HL-60/S4 treated with phorbol 12-myristate 13-acetate at 8.2 ng/mL for 4 days and 3 days (cell line): Measurements from ENCODE around the gene CHI3L2.

ENCODE experiments used
- in situ Hi-C: fragments of 300-500 bp; cut with MboI; formaldehyde crosslinking; loops from 2 replicates; pipeline ENCODE4 v1.15.0; 2022; ENCODE audit warnings: low sequenced_read_pairs

Gene CHI3L2

GRCh38 chr1:111219557-111220286 lies 7.8 kb upstream of the CHI3L2 start:
- in situ Hi-C loops: loop anchor here (10.0 kb wide), 1 partner anchor 555 kb away; no protein-coding TSS in a partner anchor

- in situ Hi-C loops: loop anchor here (10.0 kb wide), 1 partner anchor 554 kb away; no protein-coding TSS in a partner anchor
These were observed 7.1 kb upstream of the CHI3L2 start for GRCh38 chr1:111220302-111220890.

GRCh38 chr1:111221276-111221632 lies 6.3 kb upstream of the CHI3L2 start:
- in situ Hi-C loops: loop anchor here (10.0 kb wide), 1 partner anchor 554 kb away; no protein-coding TSS in a partner anchor

- in situ Hi-C loops: loop anchor here (10.0 kb wide), 1 partner anchor 553 kb away; no protein-coding TSS in a partner anchor
These were observed 5.8 kb upstream of the CHI3L2 start for GRCh38 chr1:111221633-111222291.

GRCh38 chr1:111222308-111223125 lies 5.0 kb upstream of the CHI3L2 start:
- in situ Hi-C loops: loop anchor here (10.0 kb wide), 1 partner anchor 552 kb away; no protein-coding TSS in a partner anchor

GRCh38 chr1:111223126-111223685 lies 4.3 kb upstream of the CHI3L2 start:
- in situ Hi-C loops: loop anchor here (10.0 kb wide), 1 partner anchor 552 kb away; no protein-coding TSS in a partner anchor

- in situ Hi-C loops: loop anchor here (10.0 to 25.0 kb wide), 2 partner anchors 162 to 550 kb away; no protein-coding TSS in a partner anchor
These were observed 2.4 kb upstream of the CHI3L2 start for GRCh38 chr1:111225091-111225490.

GRCh38 chr1:111225717-111226400 lies 1.7 kb upstream of the CHI3L2 start:
- in situ Hi-C loops: loop anchor here (10.0 to 25.0 kb wide), 2 partner anchors 161 to 549 kb away; no protein-coding TSS in a partner anchor

GRCh38 chr1:111227851-111228747 lies 586 bp downstream of the CHI3L2 start:
- in situ Hi-C loops: loop anchor here (10.0 to 25.0 kb wide), 2 partner anchors 159 to 547 kb away; no protein-coding TSS in a partner anchor

- in situ Hi-C loops: loop anchor here (10.0 to 25.0 kb wide), 2 partner anchors 159 to 546 kb away; no protein-coding TSS in a partner anchor
These were observed 1.2 kb downstream of the CHI3L2 start for GRCh38 chr1:111228748-111229126.

- in situ Hi-C loops: loop anchor here (25.0 kb wide), 1 partner anchor 155 kb away; no protein-coding TSS in a partner anchor
These were observed 4.6 kb downstream of the CHI3L2 start for GRCh38 chr1:111232134-111232533.

GRCh38 chr1:111234258-111234657 lies 6.7 kb downstream of the CHI3L2 start:
- in situ Hi-C loops: loop anchor here (25.0 kb wide), 1 partner anchor 153 kb away; no protein-coding TSS in a partner anchor

- in situ Hi-C loops: loop anchor here (25.0 kb wide), 1 partner anchor 152 kb away; no protein-coding TSS in a partner anchor
These were observed 7.4 kb downstream of the CHI3L2 start for GRCh38 chr1:111234866-111235265.

GRCh38 chr1:111236379-111236778 lies 8.9 kb downstream of the CHI3L2 start:
- in situ Hi-C loops: loop anchor here (25.0 kb wide), 1 partner anchor 151 kb away; no protein-coding TSS in a partner anchor

- in situ Hi-C loops: loop anchor here (25.0 kb wide), 1 partner anchor 150 kb away; no protein-coding TSS in a partner anchor
These were observed 9.3 kb downstream of the CHI3L2 start for GRCh38 chr1:111236806-111237205.

GRCh38 chr1:111238056-111238795 lies 10.7 kb downstream of the CHI3L2 start:
- in situ Hi-C loops: loop anchor here (25.0 kb wide), 1 partner anchor 149 kb away; no protein-coding TSS in a partner anchor

GRCh38 chr1:111241797-111242196 lies 14.3 kb downstream of the CHI3L2 start:
- in situ Hi-C loops: loop anchor here (25.0 kb wide), 1 partner anchor 146 kb away; no protein-coding TSS in a partner anchor
